B cell (primary cell): ENCODE results near the gene NCOA7.

Experiments
- CTCF ChIP-seq: fragments of 200-600 bp; IDR thresholded peaks from one replicate; pipeline ENCODE4 v1.8.0; 2022; ENCODE audit warnings: antibody characterized with exemption, mild to moderate bottlenecking
- EZH2 ChIP-seq: IDR thresholded peaks from 2 replicates; pipeline ENCODE4 v1.6.1; 2012; ENCODE audit warnings: borderline replicate concordance, low read depth, mild to moderate bottlenecking, moderate library complexity, low read length; ENCODE audit not compliant: insufficient read depth, poor library complexity, severe bottlenecking

GRCh38 chr6:125913145-125913544, 122.4 kb downstream of the NCOA7 start:
- TF ChIP-seq CTCF (no peak), EZH2 (no peak)
